Gastroesophageal sphincter (tissue), 3 donors: ENCODE results near the gene PLEKHM1.

Experiments
- POLR2A ChIP-seq, 2 donors: fragments of 450-650 bp; IDR thresholded peaks; one replicate each; pipeline ENCODE4 v1.6.1; 2017; ENCODE audit warnings: antibody characterized with exemption in 2 of 2, mild to moderate bottlenecking in 2 of 2, moderate library complexity in 1 of 2
- POLR2AphosphoS5 ChIP-seq: sonication (generic); formaldehyde crosslinking; IDR thresholded peaks from one replicate; pipeline ENCODE4 v1.6.1; 2017; ENCODE audit warnings: antibody characterized with exemption
- TF ChIP-seq, protein P1 (sequence below), 4 experiments: fragments of 200-600 bp in 2 of 4; fragments of 450-650 bp in 2 of 4; sonication (generic) in 1 of 4; IDR thresholded peaks; one replicate each; pipeline ENCODE4 v1.5.1; 2017 to 2019; ENCODE audit warnings: antibody characterized with exemption in 4 of 4, mild to moderate bottlenecking in 2 of 4, moderate library complexity in 2 of 4

DNA sequence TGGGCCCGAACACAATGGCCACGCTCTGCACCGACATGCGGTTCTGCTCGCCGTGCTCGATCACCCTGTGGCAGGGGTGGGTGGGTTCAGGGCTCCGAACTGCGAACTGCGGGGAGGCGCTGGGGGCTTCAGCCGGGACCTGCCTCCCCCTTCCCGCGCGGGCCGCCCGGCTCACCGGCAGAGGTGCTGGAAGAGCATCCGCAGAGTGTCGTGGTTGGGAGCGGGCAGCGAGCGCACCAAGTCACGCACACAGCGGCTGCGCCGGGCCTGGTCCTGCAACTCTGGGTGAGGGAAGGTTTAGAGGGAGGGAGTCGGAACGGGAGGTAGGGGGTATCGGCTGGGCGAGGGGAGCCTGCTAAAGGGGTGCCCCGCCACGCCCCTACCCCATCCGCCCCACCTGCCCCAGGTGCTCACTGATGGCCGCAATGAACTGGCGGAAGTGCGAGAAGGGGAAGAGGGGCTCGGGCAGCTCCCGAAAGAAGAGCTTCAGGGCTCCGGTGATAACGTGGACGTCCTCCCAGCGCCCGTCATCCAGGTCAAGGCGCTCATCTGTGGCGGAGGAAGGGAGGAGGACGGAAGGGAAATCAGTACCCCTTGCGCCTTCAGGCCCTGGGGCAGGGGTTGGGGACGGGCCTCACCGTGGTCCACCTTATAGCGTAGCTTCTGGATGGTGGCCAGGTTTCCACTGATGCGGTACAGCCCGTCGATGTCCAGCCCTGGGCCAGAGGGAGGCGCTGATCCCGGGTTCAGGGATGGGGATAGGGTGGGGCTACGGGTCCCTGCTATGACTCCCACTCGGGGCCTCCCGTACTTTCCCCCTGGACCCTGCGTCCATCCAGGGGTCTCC is 94.7 kb downstream of the PLEKHM1 start:
- no peak for TF ChIP-seq POLR2A (IDR thresholded peaks at IDR 0.05)
- TF ChIP-seq, protein P1, sequence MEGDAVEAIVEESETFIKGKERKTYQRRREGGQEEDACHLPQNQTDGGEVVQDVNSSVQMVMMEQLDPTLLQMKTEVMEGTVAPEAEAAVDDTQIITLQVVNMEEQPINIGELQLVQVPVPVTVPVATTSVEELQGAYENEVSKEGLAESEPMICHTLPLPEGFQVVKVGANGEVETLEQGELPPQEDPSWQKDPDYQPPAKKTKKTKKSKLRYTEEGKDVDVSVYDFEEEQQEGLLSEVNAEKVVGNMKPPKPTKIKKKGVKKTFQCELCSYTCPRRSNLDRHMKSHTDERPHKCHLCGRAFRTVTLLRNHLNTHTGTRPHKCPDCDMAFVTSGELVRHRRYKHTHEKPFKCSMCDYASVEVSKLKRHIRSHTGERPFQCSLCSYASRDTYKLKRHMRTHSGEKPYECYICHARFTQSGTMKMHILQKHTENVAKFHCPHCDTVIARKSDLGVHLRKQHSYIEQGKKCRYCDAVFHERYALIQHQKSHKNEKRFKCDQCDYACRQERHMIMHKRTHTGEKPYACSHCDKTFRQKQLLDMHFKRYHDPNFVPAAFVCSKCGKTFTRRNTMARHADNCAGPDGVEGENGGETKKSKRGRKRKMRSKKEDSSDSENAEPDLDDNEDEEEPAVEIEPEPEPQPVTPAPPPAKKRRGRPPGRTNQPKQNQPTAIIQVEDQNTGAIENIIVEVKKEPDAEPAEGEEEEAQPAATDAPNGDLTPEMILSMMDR (IDR thresholded peaks at IDR 0.05): no peak
- no peak for TF ChIP-seq POLR2AphosphoS5
